Stimulated activated CD4-positive, alpha-beta T cell treated with anti-CD3 and anti-CD28 coated beads, Interleukin-1b, Interleukin-23, amount 100 ng/mL, for 4 hours (primary cell): Measurements from ENCODE around the gene LPCAT1.
"Not testable (repeated sequence)": the region's sequence is repeated elsewhere in the genome, so short reads cannot be mapped to it uniquely, and the experiment has no call there.

Experiments used
- DNase-seq, 2 donors: peaks; one replicate each; pipeline ENCODE4 v3.0.0-alpha.2; 2020; ENCODE audit warnings: low read depth in 2 of 2

LPCAT1 gene, protein sequence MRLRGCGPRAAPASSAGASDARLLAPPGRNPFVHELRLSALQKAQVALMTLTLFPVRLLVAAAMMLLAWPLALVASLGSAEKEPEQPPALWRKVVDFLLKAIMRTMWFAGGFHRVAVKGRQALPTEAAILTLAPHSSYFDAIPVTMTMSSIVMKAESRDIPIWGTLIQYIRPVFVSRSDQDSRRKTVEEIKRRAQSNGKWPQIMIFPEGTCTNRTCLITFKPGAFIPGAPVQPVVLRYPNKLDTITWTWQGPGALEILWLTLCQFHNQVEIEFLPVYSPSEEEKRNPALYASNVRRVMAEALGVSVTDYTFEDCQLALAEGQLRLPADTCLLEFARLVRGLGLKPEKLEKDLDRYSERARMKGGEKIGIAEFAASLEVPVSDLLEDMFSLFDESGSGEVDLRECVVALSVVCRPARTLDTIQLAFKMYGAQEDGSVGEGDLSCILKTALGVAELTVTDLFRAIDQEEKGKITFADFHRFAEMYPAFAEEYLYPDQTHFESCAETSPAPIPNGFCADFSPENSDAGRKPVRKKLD

DNA sequence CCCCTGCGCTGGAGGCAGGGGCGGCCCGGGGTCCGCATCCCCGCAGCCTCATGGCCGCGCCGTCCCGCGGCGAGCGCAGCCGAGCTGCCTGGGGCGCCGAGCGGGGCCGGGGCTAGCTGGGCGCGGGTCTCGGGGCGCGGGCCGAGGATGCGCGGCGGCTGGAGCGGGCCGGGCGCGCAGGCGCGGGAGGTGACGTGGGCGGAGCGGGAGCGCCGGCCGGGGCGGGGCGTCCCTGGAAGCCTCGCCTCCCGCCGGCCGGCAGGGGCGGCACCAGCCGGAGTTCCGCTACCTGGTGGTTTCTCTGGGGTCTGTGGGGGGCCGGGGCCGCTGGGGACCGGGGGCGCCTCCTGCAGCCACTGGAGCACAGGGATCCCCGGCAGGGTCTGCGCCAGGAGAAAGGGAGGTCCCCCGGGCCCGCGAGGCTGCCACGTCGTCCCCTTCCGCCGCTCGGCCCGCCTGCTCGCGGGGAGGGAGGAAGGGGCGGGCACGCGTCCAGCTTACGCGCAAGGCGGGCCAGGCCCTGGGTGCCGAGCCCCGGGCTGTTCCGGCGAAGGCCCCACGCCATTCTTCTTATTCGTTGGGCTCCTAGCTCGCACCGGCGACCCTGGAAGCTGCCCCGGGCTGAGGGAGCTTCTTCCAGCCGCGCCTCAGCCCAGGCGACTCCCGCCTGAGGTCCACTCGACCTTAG, at the start of gene LPCAT1:
Gene LPCAT1, minus strand, starts transcription at position 168 of the 688 bp plus-strand sequence. Its CDS starts 116 bp downstream, at position 52.
- DNase-seq = peak; percentile 64 to 78

DNA sequence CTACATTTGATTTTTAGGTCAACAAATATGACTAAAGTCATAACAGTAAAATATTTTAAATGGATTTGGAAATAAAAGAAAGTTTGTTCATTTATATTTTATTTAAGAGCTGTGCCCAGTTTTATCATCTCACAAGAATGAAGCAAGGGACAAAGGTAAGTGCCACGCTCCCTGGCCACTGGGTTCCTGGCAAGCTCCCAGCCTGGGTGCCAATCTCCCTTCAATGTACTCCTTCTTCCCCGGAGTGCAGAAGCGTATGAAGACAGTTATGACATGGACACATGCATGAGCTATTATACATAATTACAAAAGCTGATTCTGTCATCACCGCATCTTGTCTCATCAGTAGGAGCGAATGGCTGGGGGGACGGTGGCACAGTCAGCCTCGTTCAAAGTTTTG, 48.1 kb upstream of the LPCAT1 start:
- not testable (repeated sequence) for DNase-seq

- DNase-seq = no peak
Observed at GRCh38 chr5:1570975-1571374, 47.2 kb upstream of the LPCAT1 start.

DNA sequence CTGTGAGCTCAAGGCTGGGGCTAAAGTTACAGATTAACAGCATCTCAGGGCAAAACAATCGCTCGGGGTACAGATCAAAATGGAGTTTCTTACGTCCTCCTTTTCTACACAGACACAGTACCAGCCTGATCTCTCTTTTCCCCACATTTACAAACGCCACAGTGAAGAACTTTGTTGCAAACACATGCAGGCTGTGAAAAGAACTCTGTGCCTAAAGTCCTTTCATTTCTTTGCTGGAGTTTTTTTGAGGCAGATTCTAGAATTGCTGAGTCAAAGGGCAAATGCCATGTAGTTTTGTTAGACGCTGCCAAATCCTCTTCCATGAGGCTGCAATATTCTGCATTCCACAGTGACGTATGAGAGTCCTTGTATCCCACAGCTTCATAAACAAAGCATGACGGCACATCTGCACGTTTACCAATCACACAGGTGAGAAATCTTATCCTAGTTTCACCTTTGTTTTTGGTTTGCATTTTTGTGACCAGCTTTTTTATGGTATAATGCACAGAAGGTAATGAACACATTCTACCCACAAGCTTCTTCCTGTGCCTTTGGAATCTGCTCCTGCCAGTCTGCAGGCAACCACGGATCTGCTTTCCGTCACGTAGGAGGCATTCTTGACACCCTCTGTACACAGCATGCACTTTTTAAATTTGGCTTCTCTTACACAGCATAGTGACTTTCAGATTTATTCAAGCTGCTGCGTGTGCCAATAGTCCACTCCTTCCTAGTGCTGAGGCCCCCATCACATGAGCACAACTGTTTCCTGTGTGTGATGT, 44.6 kb upstream of the LPCAT1 start:
- no peak for DNase-seq

GRCh38 chr5:1567527-1568200, 43.9 kb upstream of the LPCAT1 start:
- DNase-seq = not testable (repeated sequence)

DNA sequence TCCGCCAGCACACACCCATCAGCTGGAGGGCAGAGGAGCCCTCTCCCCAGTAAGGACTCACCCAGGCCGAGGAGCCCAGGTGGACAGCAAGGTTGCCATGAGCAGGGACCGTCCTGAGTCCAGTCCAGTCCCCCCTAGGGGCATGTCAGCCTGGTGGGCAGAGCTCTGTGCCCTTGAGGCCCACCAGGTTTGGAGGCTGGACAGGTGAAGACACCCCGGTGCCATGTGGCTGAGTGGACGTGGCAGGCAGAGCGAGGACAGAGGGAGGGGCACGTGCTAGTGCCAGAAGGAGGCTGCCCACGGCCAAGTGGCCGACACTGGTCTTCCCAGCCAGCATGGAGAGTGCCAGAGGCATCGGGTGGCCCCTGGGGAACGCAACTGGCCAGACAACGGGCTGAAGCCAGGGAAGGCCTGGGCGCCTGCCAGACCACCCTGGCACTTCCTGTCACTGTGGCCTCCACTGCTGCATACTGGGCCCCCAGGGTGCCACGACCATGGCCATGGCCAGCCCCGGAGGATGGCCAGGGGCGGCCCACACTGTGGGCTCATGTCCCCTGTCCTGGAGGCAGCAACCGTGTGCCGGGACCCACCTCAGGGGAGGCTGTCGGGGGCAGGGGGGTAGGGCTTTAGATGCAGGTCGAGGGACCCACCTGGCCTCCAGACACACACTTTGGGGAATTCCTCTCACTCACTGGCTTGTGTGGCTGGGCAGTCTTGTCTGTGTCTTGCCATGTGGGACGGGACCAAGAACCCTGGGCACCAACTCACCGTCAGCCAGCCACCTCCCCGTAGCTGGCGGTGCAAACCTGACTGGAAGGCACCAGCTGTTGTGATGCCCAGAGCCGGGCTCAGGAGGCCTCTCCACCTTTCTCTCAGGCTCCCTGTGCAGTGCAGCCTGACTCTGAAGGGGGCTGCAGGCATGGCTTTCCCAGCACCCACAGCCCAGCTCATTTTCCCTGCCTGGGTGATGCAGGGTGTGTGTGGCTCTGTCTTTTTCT, 42.3 kb upstream of the LPCAT1 start:
- DNase-seq = no peak

GRCh38 chr5:1564824-1565736, 41.3 kb upstream of the LPCAT1 start:
- DNase-seq = no peak

GRCh38 chr5:1564182-1564748, 40.5 kb upstream of the LPCAT1 start:
- DNase-seq = no peak

DNA sequence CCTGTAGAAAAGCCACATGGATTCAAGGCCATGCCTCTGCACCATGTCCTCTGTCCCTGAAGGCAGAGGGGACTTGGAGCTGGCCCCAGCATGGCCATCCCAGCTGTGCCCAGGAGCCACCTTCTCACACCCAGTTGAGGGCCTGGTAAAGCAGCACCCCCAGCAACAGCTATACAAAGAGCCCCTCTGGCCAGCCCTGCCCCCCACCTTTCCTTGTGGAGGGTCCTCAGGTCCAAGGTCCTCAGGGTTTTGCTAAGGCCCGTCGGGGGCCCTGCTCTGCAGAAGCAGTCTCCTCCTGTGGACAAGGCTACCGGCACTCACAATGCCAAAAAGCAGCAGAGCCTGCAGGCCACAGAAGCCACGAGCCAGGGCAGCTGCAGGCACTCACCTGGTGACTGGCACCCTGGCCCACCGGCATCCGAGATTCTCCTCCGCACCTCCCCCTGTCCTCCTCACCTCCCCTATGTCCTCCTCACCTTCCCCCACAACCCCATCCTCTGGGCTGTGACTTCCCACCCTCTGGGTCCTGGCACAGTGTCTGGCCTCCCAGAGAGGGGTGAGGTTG, 39.9 kb upstream of the LPCAT1 start:
- no peak for DNase-seq

- no peak for DNase-seq
Observed at GRCh38 chr5:1563051-1563461, 39.3 kb upstream of the LPCAT1 start.

DNA sequence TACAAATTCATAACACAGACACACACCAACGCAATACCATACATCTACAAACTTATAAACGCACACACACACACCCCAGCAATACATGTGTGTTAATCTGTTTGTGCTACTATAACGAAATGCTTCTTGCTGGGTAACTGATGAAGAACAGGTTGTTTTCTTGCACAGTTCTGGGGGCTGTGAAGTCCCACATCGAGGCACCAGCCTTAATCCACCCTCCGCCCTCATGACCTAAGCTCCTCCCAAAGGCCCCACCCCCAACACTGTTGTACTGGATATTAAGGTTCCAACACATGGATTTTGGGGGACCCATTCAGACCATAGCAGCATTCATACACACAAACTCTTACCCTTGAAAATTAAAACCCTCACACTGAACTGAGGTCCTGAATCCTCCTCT, 38.8 kb upstream of the LPCAT1 start:
- DNase-seq = no peak

GRCh38 chr5:1561402-1561929, 37.7 kb upstream of the LPCAT1 start:
- DNase-seq = no peak

GRCh38 chr5:1560499-1560898, 36.7 kb upstream of the LPCAT1 start:
- DNase-seq = not testable (repeated sequence)

GRCh38 chr5:1558944-1559343, 35.2 kb upstream of the LPCAT1 start:
- DNase-seq = no peak

DNA sequence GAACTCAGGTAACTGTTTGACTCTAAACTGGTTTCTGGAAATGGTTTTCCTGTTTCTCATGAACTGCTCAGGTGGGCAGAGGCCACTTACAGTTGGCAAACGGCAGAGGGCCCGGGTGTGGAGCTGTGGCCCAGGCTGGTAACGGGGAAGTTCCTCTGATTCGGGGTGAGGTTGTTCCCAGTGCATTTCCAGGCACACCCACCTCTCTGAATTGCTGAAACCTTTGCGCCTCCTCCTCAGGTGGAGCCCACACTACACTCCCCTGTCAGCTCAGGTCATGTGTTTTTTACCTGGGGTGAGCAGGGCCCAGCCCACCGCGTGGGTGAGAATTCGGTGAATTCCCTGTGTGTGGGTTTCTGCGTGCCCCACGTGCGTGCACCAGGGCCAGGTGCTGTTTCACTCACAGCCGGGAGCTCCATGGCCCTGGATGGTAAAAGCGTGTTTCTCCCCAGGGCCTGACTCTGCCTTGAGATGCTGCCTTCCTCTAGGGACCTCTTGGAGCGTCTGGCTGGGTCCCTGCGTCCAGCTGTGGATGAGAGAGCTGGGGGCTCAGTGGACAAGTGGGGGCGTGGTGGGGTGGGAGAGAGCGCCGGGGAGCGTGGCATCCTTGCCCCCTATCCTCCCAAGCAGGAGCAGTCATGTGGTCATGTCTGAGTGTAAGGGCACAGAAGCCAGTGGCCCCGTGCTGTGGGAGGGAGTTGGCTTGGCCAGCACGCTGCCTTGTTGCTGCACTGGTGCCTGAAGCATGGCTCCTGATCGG, 33.5 kb upstream of the LPCAT1 start:
- DNase-seq = no peak

DNA sequence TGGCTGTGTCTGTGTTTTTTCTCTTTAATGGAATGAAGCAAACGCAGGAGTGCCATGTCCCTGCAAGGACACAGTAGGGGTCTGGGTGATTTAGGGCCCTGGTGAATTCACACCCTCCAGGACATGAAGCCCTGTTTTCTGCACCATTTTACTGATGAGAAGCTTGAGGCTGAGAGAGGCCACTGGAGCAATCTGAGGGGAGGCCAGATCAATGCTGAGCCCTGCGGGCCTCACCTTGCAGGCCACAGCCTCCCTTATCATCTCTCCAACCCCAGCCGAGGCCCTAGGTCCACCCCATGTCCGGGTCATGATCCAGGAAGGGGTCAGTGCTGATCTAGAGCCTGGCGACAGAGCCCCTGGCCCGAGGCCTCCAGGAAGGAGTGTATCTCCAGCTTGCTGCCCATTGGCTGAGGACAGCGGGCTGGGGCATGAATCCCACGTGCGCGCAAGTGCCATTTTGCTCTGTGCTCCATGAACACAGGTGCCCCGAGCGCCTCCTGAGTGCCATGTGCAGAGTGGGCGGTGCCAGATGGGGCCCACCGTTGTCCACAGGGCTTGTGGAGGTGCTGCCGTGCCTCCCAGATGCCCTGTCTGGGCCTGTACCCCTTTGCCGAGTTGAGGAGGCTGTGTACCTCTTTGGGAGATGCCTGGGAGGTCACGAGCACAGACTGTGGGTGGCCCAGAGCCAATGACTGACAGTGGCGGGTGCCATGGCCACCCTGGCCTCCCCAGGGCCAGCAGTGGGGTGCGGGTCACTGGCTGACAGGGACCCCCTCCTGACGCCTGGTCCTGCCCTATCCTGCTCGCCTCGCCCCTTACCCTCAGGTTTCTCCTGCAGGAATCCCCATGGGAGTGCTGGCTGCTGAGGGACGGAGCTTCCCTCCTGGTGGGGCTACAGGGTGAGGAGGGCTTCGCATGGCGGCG, 32.3 kb upstream of the LPCAT1 start:
- no peak for DNase-seq
